GM10248 (cell line): ENCODE data around the gene DNHD1.

Source experiments
- CTCF ChIA-PET: fragments of 300-600 bp; sonication (Branson Sonifier 250); formaldehyde crosslinking; extraction: SDS; loops from one replicate; lab custom pipeline; 2021; ENCODE audit warnings: antibody characterized with exemption; lab: Yijun Ruan, JAX
- POLR2A ChIA-PET: fragments of 350-650 bp; sonication (Branson Sonifier 250); formaldehyde crosslinking; extraction: SDS; loops from one replicate; lab custom pipeline; 2020; ENCODE audit warnings: antibody characterized with exemption; lab: Yijun Ruan, JAX
- DNase-seq: peaks from one replicate; pipeline ENCODE4 v3.0.0; 2012; ENCODE audit errors: extremely low spot score
- CTCF ChIP-seq: IDR thresholded peaks from 2 replicates; pipeline ENCODE4 v1.5.1; 2012; ENCODE audit warnings: mild to moderate bottlenecking, low read depth; ENCODE audit errors: extremely low read depth, missing control alignments, control extremely low read depth

The DNHD1 gene

GRCh38 chr11:6598555-6598954 is 101.5 kb downstream of the DNHD1 start:
- TF ChIP-seq CTCF: no peak
- POLR2A ChIA-PET: no interaction called here
- CTCF ChIA-PET: interaction anchor here (0.7 to 1.6 kb wide), 7 partner anchors 14 to 214 kb away, joined by 3 to 6 read pairs (median 3); partner anchors contain the start of genes MRPL17 and TAF10
- DNase-seq: no peak

GRCh38 chr11:6599449-6599848 is 102.4 kb downstream of the DNHD1 start:
- ChIA-PET CTCF (interaction anchor here (0.9 to 1.6 kb wide), 8 partner anchors 9 to 213 kb away, joined by 3 to 6 read pairs (median 3); partner anchors contain the start of genes MRPL17 and TAF10), POLR2A (no interaction called here)
- DNase-seq: no peak
- TF ChIP-seq CTCF: no peak

- no peak for DNase-seq
- TF ChIP-seq CTCF: no peak
- ChIA-PET POLR2A (no interaction called here), CTCF (interaction anchor here (1.2 to 1.6 kb wide), 4 partner anchors 10 to 213 kb away, joined by 3 to 4 read pairs (median 3); partner anchors contain the start of gene TAF10)
Measured at GRCh38 chr11:6599881-6600390, 102.9 kb downstream of the DNHD1 start.

GRCh38 chr11:6601041-6601461 is 104.0 kb downstream of the DNHD1 start:
- CTCF ChIA-PET: no interaction called here
- no peak for DNase-seq

GRCh38 chr11:6602096-6602940 is 105.2 kb downstream of the DNHD1 start:
- CTCF ChIA-PET: interaction anchor here (0.9 to 3.0 kb wide), 4 partner anchors 16 to 223 kb away, joined by 3 to 14 read pairs (median 4); partner anchors contain the start of gene TPP1
- DNase-seq: no peak

More at GRCh38 chr11:6601041-6601461, 104.0 kb downstream of the DNHD1 start:
- no peak for TF ChIP-seq CTCF
- POLR2A ChIA-PET: no interaction called here

More at GRCh38 chr11:6602096-6602940, 105.2 kb downstream of the DNHD1 start:
- TF ChIP-seq CTCF: no peak
- POLR2A ChIA-PET: interaction anchor here (0.6 kb wide), 1 partner anchor 18 kb away, joined by 4 read pairs; no protein-coding TSS in a partner anchor
